Neural crest cell (in vitro differentiated cells): ENCODE data around the gene PRKCD. TPM values are rescaled to one million over a fixed set of nuclear protein-coding genes. Genes with fewer than 3 reads are reported as not detected.

Experiments used
- DNase-seq: peaks from one replicate; pipeline ENCODE4 v3.0.0; 2021; ENCODE audit warnings: low read depth, mixed read lengths, low spot score
- H3K27ac Mint-ChIP-seq: one replicate; pipeline ENCODE4 v1.8.0; 2021; ENCODE audit warnings: mild to moderate bottlenecking, mixed read lengths; ENCODE audit not compliant: unreplicated experiment
- H3K27me3 Mint-ChIP-seq: 2 replicates; pipeline ENCODE4 v1.8.0; 2021; ENCODE audit warnings: low read depth, mild to moderate bottlenecking, mixed read lengths
- H3K36me3 Mint-ChIP-seq: 2 replicates; pipeline ENCODE4 v1.8.0; 2021; ENCODE audit warnings: low read depth, mild to moderate bottlenecking, mixed read lengths
- H3K4me1 Mint-ChIP-seq: 2 replicates; pipeline ENCODE4 v1.8.0; 2021; ENCODE audit warnings: mixed read lengths
- H3K4me3 Mint-ChIP-seq: one replicate; pipeline ENCODE4 v1.8.0; 2021; ENCODE audit warnings: mild to moderate bottlenecking, mixed read lengths
- H3K9me3 Mint-ChIP-seq: 2 replicates; pipeline ENCODE4 v1.8.0; 2021; ENCODE audit warnings: mixed read lengths
- CTCF ChIP-seq: fragments of 200-600 bp; sonication (generic); conservative IDR thresholded peaks from 2 replicates; pipeline ENCODE4 v1.5.0; 2021; ENCODE audit warnings: antibody characterized with exemption, mild to moderate bottlenecking
- total RNA-seq: library from RNA; stranded (reverse); gene quantifications from 2 replicates; pipeline ENCODE4 v1.2.1, GENCODE V29; 2021

PRKCD gene
- total RNA-seq, 1 donor from 2014 or later = 10.8 TPM

GRCh38 chr3:53163444-53164387, 2.7 kb downstream of the PRKCD start:
- peak overlapping the region; percentile 14 for H3K27ac Mint-ChIP-seq
- no peaks in the 10 kb centered on the region for H3K36me3 Mint-ChIP-seq
- H3K9me3 Mint-ChIP-seq = no peaks in the 10 kb centered on the region
- peaks cover 38% of the 10 kb centered on the region for H3K4me1 Mint-ChIP-seq
- no peak for TF ChIP-seq CTCF
- no peak for DNase-seq
- peak overlapping the region; percentile 80 for H3K4me3 Mint-ChIP-seq
- H3K27me3 Mint-ChIP-seq = peaks cover 29% of the 10 kb centered on the region

GRCh38 chr3:53164911-53165310, 3.9 kb downstream of the PRKCD start:
- peaks cover 17% of the 10 kb centered on the region for H3K27me3 Mint-ChIP-seq
- H3K27ac Mint-ChIP-seq = no peak overlapping the region
- DNase-seq = no peak
- H3K36me3 Mint-ChIP-seq = no peaks in the 10 kb centered on the region
- H3K9me3 Mint-ChIP-seq = no peaks in the 10 kb centered on the region
- no peak overlapping the region for H3K4me3 Mint-ChIP-seq
- H3K4me1 Mint-ChIP-seq = peaks cover 50% of the 10 kb centered on the region
- TF ChIP-seq CTCF = no peak

- H3K9me3 Mint-ChIP-seq = no peaks in the 10 kb centered on the region
- TF ChIP-seq CTCF = no peak
- peaks cover 10% of the 10 kb centered on the region for H3K27me3 Mint-ChIP-seq
- H3K27ac Mint-ChIP-seq = no peak overlapping the region
- H3K4me1 Mint-ChIP-seq = peaks cover 55% of the 10 kb centered on the region
- no peak for DNase-seq
- H3K4me3 Mint-ChIP-seq = no peak overlapping the region
- H3K36me3 Mint-ChIP-seq = no peaks in the 10 kb centered on the region
Observed at GRCh38 chr3:53166206-53166605, 5.2 kb downstream of the PRKCD start.

DNA sequence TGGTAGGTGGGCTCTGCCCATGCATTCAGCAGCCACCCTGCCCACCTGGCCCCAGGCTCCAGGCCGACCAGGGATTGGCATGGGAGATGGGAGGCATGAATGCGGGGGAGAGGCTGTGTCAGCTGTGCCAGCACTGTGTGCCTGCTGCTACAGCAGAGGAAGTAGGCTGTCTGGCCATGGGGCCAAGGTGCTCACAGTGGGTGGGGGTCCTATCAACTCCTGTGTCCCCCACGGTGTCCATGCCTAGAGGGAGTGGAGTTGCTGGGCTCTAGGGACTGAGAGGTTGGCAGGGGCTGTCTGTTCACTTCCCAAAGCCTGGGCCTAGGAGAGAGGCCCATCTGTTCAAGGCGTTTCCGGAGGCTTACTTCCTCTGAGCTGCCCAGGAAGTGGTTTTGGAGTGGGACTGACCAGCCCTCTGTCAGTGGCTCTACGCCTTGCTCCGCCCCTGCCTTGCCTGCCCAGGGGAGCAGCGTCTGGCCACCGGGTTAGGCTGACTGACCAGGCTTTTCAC, 5.8 kb downstream of the PRKCD start:
- H3K4me3 Mint-ChIP-seq = no peak overlapping the region
- no peaks in the 10 kb centered on the region for H3K9me3 Mint-ChIP-seq
- no peak for DNase-seq
- TF ChIP-seq CTCF = no peak
- peaks cover 6% of the 10 kb centered on the region for H3K27me3 Mint-ChIP-seq
- H3K27ac Mint-ChIP-seq = no peak overlapping the region
- H3K36me3 Mint-ChIP-seq = no peaks in the 10 kb centered on the region
- peaks cover 62% of the 10 kb centered on the region for H3K4me1 Mint-ChIP-seq

GRCh38 chr3:53167418-53168174, 6.6 kb downstream of the PRKCD start:
- H3K4me1 Mint-ChIP-seq = peaks cover 57% of the 10 kb centered on the region
- H3K27ac Mint-ChIP-seq = peak overlapping the region; percentile 32
- no peak for TF ChIP-seq CTCF
- no peaks in the 10 kb centered on the region for H3K9me3 Mint-ChIP-seq
- DNase-seq = no peak
- peaks cover 2% of the 10 kb centered on the region for H3K27me3 Mint-ChIP-seq
- peak overlapping the region; percentile 1 for H3K4me3 Mint-ChIP-seq
- H3K36me3 Mint-ChIP-seq = no peaks in the 10 kb centered on the region
